ENCODE results near the gene SIRPA.
"Not testable (repeated sequence)": the region's sequence is repeated elsewhere in the genome, so short reads cannot be mapped to it uniquely, and the experiment has no call there.

Gene SIRPA

GRCh38 chr20:1907586-1907985 is 12.4 kb downstream of the SIRPA start:
- no peak for DNase-seq (ENCODE audit: low read depth)

GRCh38 chr20:1908191-1908590 is 13.0 kb downstream of the SIRPA start:
- no peak for DNase-seq (ENCODE audit: low read depth)

GRCh38 chr20:1909097-1909496 is 13.9 kb downstream of the SIRPA start:
- DNase-seq (ENCODE audit: low read depth), result no peak

- no peak for DNase-seq (ENCODE audit: low read depth)
Measured at GRCh38 chr20:1911536-1911935, 16.3 kb downstream of the SIRPA start.

- no peak for DNase-seq (ENCODE audit: low read depth)
Measured at GRCh38 chr20:1912053-1912452, 16.8 kb downstream of the SIRPA start.

GRCh38 chr20:1912646-1913045 is 17.4 kb downstream of the SIRPA start:
- DNase-seq (ENCODE audit: low read depth), result no peak

- not testable (repeated sequence) for DNase-seq (ENCODE audit: low read depth)
Measured at GRCh38 chr20:1915233-1915632, 20.0 kb downstream of the SIRPA start.

GRCh38 chr20:1915725-1916124 is 20.5 kb downstream of the SIRPA start:
- DNase-seq (ENCODE audit: low read depth), result no peak

GRCh38 chr20:1917786-1918185 is 22.6 kb downstream of the SIRPA start:
- DNase-seq (ENCODE audit: low read depth), result no peak

GRCh38 chr20:1918491-1919165 is 23.4 kb downstream of the SIRPA start:
- no peak for DNase-seq (ENCODE audit: low read depth)

- no peak for DNase-seq (ENCODE audit: low read depth)
Measured at GRCh38 chr20:1920252-1920651, 25.0 kb downstream of the SIRPA start.

- no peak for DNase-seq (ENCODE audit: low read depth)
Measured at GRCh38 chr20:1920826-1921225, 25.6 kb downstream of the SIRPA start.

GRCh38 chr20:1921985-1922384 is 26.8 kb downstream of the SIRPA start:
- DNase-seq (ENCODE audit: low read depth), result not testable (repeated sequence)

- DNase-seq (ENCODE audit: low read depth), result no peak
Measured at GRCh38 chr20:1922786-1923185, 27.6 kb downstream of the SIRPA start.

GRCh38 chr20:1924910-1925861 is 30.0 kb downstream of the SIRPA start:
- no peak for DNase-seq (ENCODE audit: low read depth)

- DNase-seq (ENCODE audit: low read depth), result no peak
Measured at GRCh38 chr20:1926237-1926636, 31.0 kb downstream of the SIRPA start.

GRCh38 chr20:1927217-1927616 is 32.0 kb downstream of the SIRPA start:
- no peak for DNase-seq (ENCODE audit: low read depth)

GRCh38 chr20:1928154-1928553 is 32.9 kb downstream of the SIRPA start:
- no peak for DNase-seq (ENCODE audit: low read depth)

- no peak for DNase-seq (ENCODE audit: low read depth)
Measured at GRCh38 chr20:1928782-1929181, 33.6 kb downstream of the SIRPA start.

GRCh38 chr20:1929460-1929859 is 34.3 kb downstream of the SIRPA start:
- no peak for DNase-seq (ENCODE audit: low read depth)

GRCh38 chr20:1930165-1930564 is 35.0 kb downstream of the SIRPA start:
- DNase-seq (ENCODE audit: low read depth), result no peak

- DNase-seq (ENCODE audit: low read depth), result no peak
Measured at GRCh38 chr20:1931830-1932229, 36.6 kb downstream of the SIRPA start.

- DNase-seq (ENCODE audit: low read depth), result no peak
Measured at GRCh38 chr20:1932971-1933370, 37.8 kb downstream of the SIRPA start.
